GM20000 (cell line): ENCODE measurements around the gene TRMT44.

Experiments used
- DNase-seq: peaks from one replicate; pipeline ENCODE4 v3.0.0; 2012; ENCODE audit warnings: low spot score
- TF ChIP-seq, protein P1 (sequence below): IDR thresholded peaks from 2 replicates; pipeline ENCODE4 v1.5.1; 2012; ENCODE audit warnings: mild to moderate bottlenecking, control low read depth; ENCODE audit errors: extremely low read depth, missing control alignments

The TRMT44 gene

DNA sequence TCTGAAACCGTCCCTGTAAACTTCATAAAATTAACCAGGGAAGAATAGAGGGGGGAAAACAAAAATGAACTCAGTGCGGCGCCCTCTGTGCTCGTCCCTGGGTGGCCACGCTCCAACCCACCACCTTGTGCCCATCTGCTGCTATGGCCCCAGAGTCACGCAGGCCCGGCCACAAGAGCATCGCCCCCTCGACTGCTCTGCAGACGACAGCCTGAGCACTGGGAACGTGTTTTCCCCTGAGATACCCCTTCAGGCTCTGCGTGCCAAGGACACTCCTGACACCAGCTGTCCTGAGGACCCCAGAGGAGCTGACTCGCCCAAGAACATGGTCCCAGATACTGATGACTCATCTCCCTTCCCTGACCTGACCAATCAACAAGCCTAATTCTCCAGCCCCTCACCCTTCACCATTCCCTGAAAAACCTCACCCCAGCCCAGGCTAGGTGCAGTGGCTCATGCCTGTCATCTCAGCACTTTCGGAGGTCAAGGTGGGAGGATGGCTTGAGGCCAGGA, 75.5 kb downstream of the TRMT44 start:
- TF ChIP-seq, protein P1, sequence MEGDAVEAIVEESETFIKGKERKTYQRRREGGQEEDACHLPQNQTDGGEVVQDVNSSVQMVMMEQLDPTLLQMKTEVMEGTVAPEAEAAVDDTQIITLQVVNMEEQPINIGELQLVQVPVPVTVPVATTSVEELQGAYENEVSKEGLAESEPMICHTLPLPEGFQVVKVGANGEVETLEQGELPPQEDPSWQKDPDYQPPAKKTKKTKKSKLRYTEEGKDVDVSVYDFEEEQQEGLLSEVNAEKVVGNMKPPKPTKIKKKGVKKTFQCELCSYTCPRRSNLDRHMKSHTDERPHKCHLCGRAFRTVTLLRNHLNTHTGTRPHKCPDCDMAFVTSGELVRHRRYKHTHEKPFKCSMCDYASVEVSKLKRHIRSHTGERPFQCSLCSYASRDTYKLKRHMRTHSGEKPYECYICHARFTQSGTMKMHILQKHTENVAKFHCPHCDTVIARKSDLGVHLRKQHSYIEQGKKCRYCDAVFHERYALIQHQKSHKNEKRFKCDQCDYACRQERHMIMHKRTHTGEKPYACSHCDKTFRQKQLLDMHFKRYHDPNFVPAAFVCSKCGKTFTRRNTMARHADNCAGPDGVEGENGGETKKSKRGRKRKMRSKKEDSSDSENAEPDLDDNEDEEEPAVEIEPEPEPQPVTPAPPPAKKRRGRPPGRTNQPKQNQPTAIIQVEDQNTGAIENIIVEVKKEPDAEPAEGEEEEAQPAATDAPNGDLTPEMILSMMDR, result no peak

DNA sequence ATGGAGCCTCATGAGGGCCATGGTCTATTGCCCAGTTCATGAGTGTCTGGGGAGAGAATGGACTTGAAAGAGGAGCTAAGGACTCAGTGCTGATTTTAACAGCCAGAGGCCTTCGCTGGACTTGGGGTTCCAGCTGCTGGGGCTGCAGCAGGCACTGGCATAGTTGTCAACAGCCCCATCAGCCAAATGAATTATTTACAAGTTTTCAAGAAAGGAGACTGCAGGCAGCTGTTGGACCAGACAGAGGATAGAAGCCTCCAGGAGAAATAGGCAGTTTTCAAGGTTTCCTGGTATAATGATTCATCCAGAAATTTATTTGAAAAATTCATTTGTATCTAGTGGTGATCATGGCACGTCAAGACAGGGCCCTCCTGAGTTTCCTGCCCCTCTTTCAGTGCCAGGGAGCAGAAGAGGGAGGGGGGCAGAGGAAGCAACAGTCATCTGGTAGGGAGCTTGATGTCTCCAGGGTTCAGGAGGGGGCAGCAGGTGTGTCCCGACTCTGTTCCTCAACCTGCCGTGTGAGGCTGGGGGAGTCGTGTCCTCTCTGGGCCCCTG, 76.5 kb downstream of the TRMT44 start:
- DNase-seq, result no peak
- TF ChIP-seq, protein P1, result no peak

More for the DNA sequence above, 75.5 kb downstream of the TRMT44 start:
- no peak for DNase-seq

GRCh38 chr4:8517946-8518345, 77.4 kb downstream of the TRMT44 start:
- no peak for DNase-seq
- TF ChIP-seq, protein P1, result no peak

DNA sequence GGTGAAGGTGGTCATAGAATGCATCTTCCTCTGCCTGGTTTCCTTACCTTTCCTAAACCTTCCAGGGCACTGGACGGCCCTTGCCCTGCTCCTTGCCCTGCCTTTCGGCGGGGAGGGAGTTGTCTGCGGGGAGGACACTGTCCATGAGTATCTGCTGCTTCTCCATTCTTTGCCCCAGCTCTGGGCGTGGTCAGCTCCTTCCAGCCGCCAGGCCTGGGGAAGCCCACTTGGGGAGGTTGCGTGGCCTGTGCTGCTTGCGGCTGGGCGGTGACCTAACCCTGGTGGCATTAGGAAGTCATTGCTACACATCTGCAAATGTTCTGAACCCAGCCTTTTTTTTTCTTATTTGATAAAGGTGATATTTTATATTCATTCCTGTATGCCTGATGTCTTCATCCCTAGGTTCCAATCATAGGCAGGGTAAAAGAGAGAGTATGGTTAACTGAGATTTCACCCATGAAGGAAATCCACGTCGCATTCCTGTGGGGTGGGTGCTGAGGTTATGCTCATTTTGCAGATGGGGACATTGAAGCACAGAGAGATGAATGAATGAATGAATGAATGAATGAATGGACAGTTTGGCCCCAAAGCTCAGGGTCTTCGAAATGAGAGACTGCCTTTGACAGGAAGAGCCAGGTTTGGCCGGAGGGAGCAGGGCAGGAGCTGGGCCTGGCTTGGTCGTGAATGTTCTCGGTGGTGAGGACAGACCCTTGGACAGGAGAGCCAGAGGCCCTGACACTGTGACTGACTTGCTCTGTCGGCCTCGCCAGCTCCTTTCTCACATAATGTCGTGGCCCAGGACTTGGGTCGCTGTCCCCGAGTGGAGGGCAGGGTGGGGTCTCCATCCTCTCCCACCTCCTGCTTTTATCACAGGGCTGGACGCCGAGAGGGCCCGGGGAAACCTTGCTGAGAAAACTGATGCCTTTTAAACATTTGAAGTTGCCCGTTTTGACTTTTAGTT, 81.9 kb downstream of the TRMT44 start:
- DNase-seq, result no peak
- TF ChIP-seq, protein P1, result no peak

DNA sequence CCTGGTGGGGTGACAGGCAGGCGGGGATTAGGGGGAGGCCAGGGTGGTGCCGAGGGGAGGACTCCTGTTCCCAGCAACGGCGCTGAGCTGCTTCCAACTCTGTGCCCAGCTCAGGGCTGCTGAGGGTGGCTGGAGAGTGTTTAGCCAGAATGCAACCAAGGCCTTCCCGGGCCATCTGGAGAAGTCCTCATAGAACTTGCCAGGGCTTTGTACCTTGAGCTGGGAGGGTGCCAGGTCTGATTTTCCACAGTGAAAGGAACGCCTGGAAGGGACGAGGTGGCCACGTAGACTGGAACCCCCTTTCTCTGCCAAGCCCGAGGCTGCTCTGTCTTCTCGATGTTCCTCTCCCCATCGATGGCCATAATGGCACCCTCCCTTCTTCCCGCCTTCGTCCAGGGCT, 82.6 kb downstream of the TRMT44 start:
- no peak for DNase-seq
- TF ChIP-seq, protein P1, result no peak

GRCh38 chr4:8523766-8524165, 83.2 kb downstream of the TRMT44 start:
- TF ChIP-seq, protein P1, result no peak
- no peak for DNase-seq
